Motor neuron (in vitro differentiated cells): ENCODE measurements around the gene CADM1. TPM values are rescaled to one million over a fixed set of nuclear protein-coding genes. Genes with fewer than 3 reads are reported as not detected.

Experiments used
- ATAC-seq, 8 experiments: fragments of 200-7000 bp; cut with Tn5 transposase; replicated peaks in 6 of 8; 2 replicates each; pipeline ENCODE4 v1.8.0; 2021; ENCODE audit warnings: mild to moderate bottlenecking in 8 of 8, moderate library complexity in 8 of 8
- H3K27ac ChIP-seq, 2 donors: fragments of 250-450 bp; sonication (Bioruptor Pico); 2 replicates each; pipeline ENCODE4 v1.9.0; 2021; ENCODE audit warnings: antibody characterized with exemption in 2 of 2, mild to moderate bottlenecking in 2 of 2, moderate library complexity in 1 of 2
- H3K4me1 ChIP-seq, 2 donors: fragments of 250-450 bp; sonication (Bioruptor Pico); replicated peaks in 1 of 2; 2 replicates each; pipeline ENCODE4 v1.6.1; 2021; ENCODE audit warnings: antibody characterized with exemption in 2 of 2, mild to moderate bottlenecking in 2 of 2, moderate library complexity in 1 of 2
- H3K4me3 ChIP-seq, 5 donors: fragments of 250-450 bp; sonication (Bioruptor Pico); 2 replicates each; pipeline ENCODE4 v1.9.0; 2021; ENCODE audit warnings: antibody characterized with exemption in 5 of 5, mild to moderate bottlenecking in 5 of 5, moderate library complexity in 4 of 5
- WGBS, 10 experiments: fragments of 450-650 bp; shearing (Covaris generic); methylation state at CpG; one replicate each; pipeline ENCODE4 v1.0.0; 2022; 5-methylcytosine and 5-hydroxymethylcytosine counted together
- in situ Hi-C, 9 experiments: fragments of 400-800 bp; cut with MboI; loops; one replicate each; pipeline ENCODE4 v1.15.0; 2021; ENCODE audit warnings: low sequenced_read_pairs in 9 of 9, low pct_unique_long_range_greater_than_20kb in 2 of 9; ENCODE audit not compliant: unreplicated experiment in 9 of 9
- total RNA-seq, 8 experiments: library from RNA; unstranded; fragments of 300-600 nt; gene quantifications; 2 replicates each; pipeline versions ENCODE4 v1.2.3 to v1.2.4, GENCODE V29; 2022

The CADM1 gene
- total RNA-seq, 8 experiments from 2014 or later = 0.71 to 129 (median 106) TPM

- no peak overlapping the region for H3K27ac ChIP-seq
- H3K4me3 ChIP-seq = no peak overlapping the region
- WGBS, 10 experiments = 0 to 84% (median 45%) methylated on average over 1 to 5 of the region's 6 CpGs; no CpG with 5 or more reads in 3 of the 10 experiments
- peaks cover 26 to 30% of the 10 kb centered on the region in 2 donors for H3K4me1 ChIP-seq
- ATAC-seq = peak in 5 of 8 experiments; percentile 65 to 89 (median 80)
- in situ Hi-C loops = no loop called here
Measured at GRCh38 chr11:115528225-115528624, 24.0 kb upstream of the CADM1 start.

- in situ Hi-C loops = no loop called here
- WGBS, 10 experiments = 17 to 100% (median 67%) methylated on average over 1 to 2 of the region's 2 CpGs; no CpG with 5 or more reads in 1 of the 10 experiments
- no peak for ATAC-seq
- Histone ChIP-seq H3K4me1 (peaks cover 26 to 30% of the 10 kb centered on the region in 2 donors), H3K27ac (no peak overlapping the region), H3K4me3 (no peak overlapping the region)
Measured at GRCh38 chr11:115527534-115528125, 23.4 kb upstream of the CADM1 start.

GRCh38 chr11:115525531-115526006 lies 21.4 kb upstream of the CADM1 start:
- Histone ChIP-seq H3K4me3 (no peak overlapping the region), H3K27ac (peak overlapping the region; percentile 19 to 31), H3K4me1 (peaks cover 39 to 50% of the 10 kb centered on the region in 2 donors)
- in situ Hi-C loops = no loop called here
- ATAC-seq = peak in 5 of 8 experiments; percentile 54 to 79 (median 62)
- 0 to 44% (median 30%) methylated on average over 1 to 8 of the region's 9 CpGs; no CpG with 5 or more reads in 2 of the 10 experiments for WGBS, 10 experiments

GRCh38 chr11:115524572-115524971 lies 20.4 kb upstream of the CADM1 start:
- Histone ChIP-seq H3K27ac (no peak overlapping the region), H3K4me3 (no peak overlapping the region), H3K4me1 (peaks cover 42 to 59% of the 10 kb centered on the region in 2 donors)
- in situ Hi-C loops = no loop called here
- WGBS, 10 experiments = 20 to 100% (median 50%) methylated on average over 1 of the region's 1 CpG; no CpG with 5 or more reads in 3 of the 10 experiments
- no peak for ATAC-seq

- no peak overlapping the region for H3K4me3 ChIP-seq
- no peak overlapping the region for H3K27ac ChIP-seq
- 0 to 93% (median 79%) methylated on average over 1 to 2 of the region's 2 CpGs; no CpG with 5 or more reads in 3 of the 10 experiments for WGBS, 10 experiments
- no peak for ATAC-seq
- in situ Hi-C loops = no loop called here
- peaks cover 46 to 66% of the 10 kb centered on the region in 2 donors for H3K4me1 ChIP-seq
Measured at GRCh38 chr11:115523727-115524399, 19.6 kb upstream of the CADM1 start.

- ATAC-seq = no peak
- in situ Hi-C loops = no loop called here
- 0 to 100% (median 79%) methylated on average over 1 to 3 of the region's 3 CpGs for WGBS, 10 experiments
- Histone ChIP-seq H3K4me1 (peaks cover 40 to 64% of the 10 kb centered on the region in 2 donors), H3K27ac (peak overlapping the region in 1 of 2 donors; percentile 21), H3K4me3 (no peak overlapping the region)
Measured at GRCh38 chr11:115522302-115522701, 18.1 kb upstream of the CADM1 start.

- Histone ChIP-seq H3K4me1 (peaks cover 40 to 64% of the 10 kb centered on the region in 2 donors), H3K27ac (peak overlapping the region in 1 of 2 donors; percentile 21), H3K4me3 (no peak overlapping the region)
- WGBS, 10 experiments = 0 to 43% (median 22%) methylated on average over 1 to 4 of the region's 4 CpGs
- peak in 5 of 8 experiments; percentile 59 to 90 (median 85) for ATAC-seq
- in situ Hi-C loops = no loop called here
Measured at GRCh38 chr11:115521825-115522224, 17.6 kb upstream of the CADM1 start.

- Histone ChIP-seq H3K4me3 (no peak overlapping the region), H3K27ac (no peak overlapping the region), H3K4me1 (peaks cover 21 to 42% of the 10 kb centered on the region in 2 donors)
- WGBS, 10 experiments = 0 to 70% (median 51%) methylated on average over 1 to 8 of the region's 8 CpGs
- in situ Hi-C loops = no loop called here
- ATAC-seq = peak in 5 of 8 experiments; percentile 17 to 53 (median 44)
Measured at GRCh38 chr11:115518983-115519628, 14.9 kb upstream of the CADM1 start.

- Histone ChIP-seq H3K4me1 (peaks cover 8 to 23% of the 10 kb centered on the region in 2 donors), H3K27ac (no peak overlapping the region), H3K4me3 (no peak overlapping the region)
- in situ Hi-C loops = no loop called here
- no peak for ATAC-seq
- 14 to 100% (median 63%) methylated on average over 1 to 4 of the region's 6 CpGs; no CpG with 5 or more reads in 1 of the 10 experiments for WGBS, 10 experiments
Measured at GRCh38 chr11:115515647-115516395, 11.6 kb upstream of the CADM1 start.

GRCh38 chr11:115506954-115507675 lies 2.9 kb upstream of the CADM1 start:
- in situ Hi-C loops = no loop called here

GRCh38 chr11:115505175-115505574 lies 960 bp upstream of the CADM1 start:
- Histone ChIP-seq H3K27ac (peak overlapping the region; percentile 60 to 78), H3K4me3 (peak overlapping the region; percentile 62 to 89 (median 75)), H3K4me1 (peaks cover 0 to 11% of the 10 kb centered on the region in 2 donors)
- WGBS, 10 experiments = 0 to 10% (median 4%) methylated on average over 2 to 5 of the region's 10 CpGs; no CpG with 5 or more reads in 4 of the 10 experiments
- in situ Hi-C loops = no loop called here
- no peak for ATAC-seq

More at GRCh38 chr11:115506954-115507675, 2.9 kb upstream of the CADM1 start:
- ATAC-seq = no peak
- no peak overlapping the region for H3K4me3 ChIP-seq
- H3K4me1 ChIP-seq = peaks cover 0 to 6% of the 10 kb centered on the region in 2 donors
- H3K27ac ChIP-seq = no peak overlapping the region
- WGBS, 10 experiments = 38 to 100% (median 88%) methylated on average over 1 to 10 of the region's 10 CpGs

- WGBS, 10 experiments = 0% methylated on average over 1 of the region's 15 CpGs; no CpG with 5 or more reads in 9 of the 10 experiments
- H3K4me1 ChIP-seq = peaks cover 5 to 24% of the 10 kb centered on the region in 2 donors
- H3K4me3 ChIP-seq = peak overlapping the region; percentile 62 to 89 (median 75)
- in situ Hi-C loops = no loop called here
- ATAC-seq = peak in 6 of 8 experiments; percentile 2 to 30 (median 23)
- H3K27ac ChIP-seq = peak overlapping the region; percentile 59 to 63
Measured at GRCh38 chr11:115503886-115504275, 334 bp downstream of the CADM1 start.
